ENCODE results near the gene PRKAR1B. TPM values are rescaled to one million over a fixed set of nuclear protein-coding genes. Genes with fewer than 3 reads are reported as not detected.

PRKAR1B gene
- total and polyA plus RNA-seq, 7 donors, result 9.5 to 26.6 (median 11.4) TPM

DNA sequence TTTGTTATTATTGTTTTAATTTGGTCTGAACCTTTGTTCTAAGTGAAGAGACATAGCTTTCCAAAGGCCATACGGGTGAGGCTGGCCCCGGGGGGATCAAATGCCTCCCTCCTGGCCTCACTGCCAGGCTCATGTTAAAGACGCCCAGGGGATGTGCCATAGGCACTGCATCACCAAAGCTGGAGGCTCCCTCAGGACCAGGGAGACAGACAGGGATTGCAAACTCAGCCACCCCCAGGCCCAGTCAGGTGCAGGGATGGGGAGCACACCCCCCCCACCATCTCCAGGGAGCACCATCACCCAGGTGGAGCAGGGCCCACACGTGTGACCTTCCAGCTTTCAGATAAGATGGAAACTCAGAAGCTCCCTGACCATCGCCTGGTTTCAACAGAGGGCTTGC, 96.5 kb downstream of the PRKAR1B start:
- Histone ChIP-seq H3K36me3 (no peaks in the 10 kb centered on the region), H3K27me3 (no peaks in the 10 kb centered on the region), H3K4me1 (no peaks in the 10 kb centered on the region), H3K9me3 (peaks cover 0 to 2% (median 1%) of the 10 kb centered on the region in 4 donors), H3K4me3 (no peak overlapping the region), H3K27ac (no peak overlapping the region)
- 85 to 88% methylated on average over 5 of the region's 5 CpGs for WGBS, 2 donors
- DNase-seq, result no peak
- no peak for TF ChIP-seq EP300 (IDR thresholded peaks at IDR 0.05)
- TF ChIP-seq, protein P1, sequence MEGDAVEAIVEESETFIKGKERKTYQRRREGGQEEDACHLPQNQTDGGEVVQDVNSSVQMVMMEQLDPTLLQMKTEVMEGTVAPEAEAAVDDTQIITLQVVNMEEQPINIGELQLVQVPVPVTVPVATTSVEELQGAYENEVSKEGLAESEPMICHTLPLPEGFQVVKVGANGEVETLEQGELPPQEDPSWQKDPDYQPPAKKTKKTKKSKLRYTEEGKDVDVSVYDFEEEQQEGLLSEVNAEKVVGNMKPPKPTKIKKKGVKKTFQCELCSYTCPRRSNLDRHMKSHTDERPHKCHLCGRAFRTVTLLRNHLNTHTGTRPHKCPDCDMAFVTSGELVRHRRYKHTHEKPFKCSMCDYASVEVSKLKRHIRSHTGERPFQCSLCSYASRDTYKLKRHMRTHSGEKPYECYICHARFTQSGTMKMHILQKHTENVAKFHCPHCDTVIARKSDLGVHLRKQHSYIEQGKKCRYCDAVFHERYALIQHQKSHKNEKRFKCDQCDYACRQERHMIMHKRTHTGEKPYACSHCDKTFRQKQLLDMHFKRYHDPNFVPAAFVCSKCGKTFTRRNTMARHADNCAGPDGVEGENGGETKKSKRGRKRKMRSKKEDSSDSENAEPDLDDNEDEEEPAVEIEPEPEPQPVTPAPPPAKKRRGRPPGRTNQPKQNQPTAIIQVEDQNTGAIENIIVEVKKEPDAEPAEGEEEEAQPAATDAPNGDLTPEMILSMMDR (IDR thresholded peaks at IDR 0.05), result no peak
- no peak for TF ChIP-seq POLR2A (IDR thresholded peaks at IDR 0.05)
- TF ChIP-seq POLR2AphosphoS5 (IDR thresholded peaks at IDR 0.05), result no peak
- intact Hi-C loops (cut with DNase I), result no loop called here

DNA sequence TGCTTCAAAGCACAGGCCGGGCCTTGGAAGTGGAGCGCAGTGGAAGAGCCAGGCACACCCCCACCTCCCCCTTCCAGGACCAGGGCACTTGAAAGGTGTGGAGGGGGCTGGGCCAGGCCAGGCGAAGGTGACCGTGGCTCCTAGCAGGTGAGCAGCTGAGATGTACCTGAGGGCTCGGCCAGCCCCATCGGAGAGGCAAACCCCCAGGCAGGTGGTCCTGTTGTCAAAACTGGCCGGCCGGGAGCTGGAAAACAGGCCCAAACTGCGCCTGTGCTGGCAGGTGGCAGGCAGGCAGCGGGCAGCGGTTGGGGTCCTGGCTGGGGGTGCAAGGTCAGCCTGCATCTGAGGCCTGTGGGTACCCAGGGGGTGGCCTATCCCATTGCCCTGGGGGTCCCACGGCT, 97.0 kb downstream of the PRKAR1B start:
- Histone ChIP-seq H3K4me3 (no peak overlapping the region), H3K36me3 (no peaks in the 10 kb centered on the region), H3K9me3 (peaks cover 0 to 6% (median 5%) of the 10 kb centered on the region in 4 donors), H3K4me1 (no peaks in the 10 kb centered on the region), H3K27me3 (no peaks in the 10 kb centered on the region), H3K27ac (no peak overlapping the region)
- 96% methylated on average over 12 of the region's 12 CpGs for WGBS, 2 donors
- intact Hi-C loops (cut with DNase I), result no loop called here
- TF ChIP-seq POLR2AphosphoS5 (IDR thresholded peaks at IDR 0.05) (no peak), EP300 (IDR thresholded peaks at IDR 0.05) (no peak), POLR2A (IDR thresholded peaks at IDR 0.05) (no peak)
- TF ChIP-seq, protein P1 (IDR thresholded peaks at IDR 0.05), result no peak
- no peak for DNase-seq

DNA sequence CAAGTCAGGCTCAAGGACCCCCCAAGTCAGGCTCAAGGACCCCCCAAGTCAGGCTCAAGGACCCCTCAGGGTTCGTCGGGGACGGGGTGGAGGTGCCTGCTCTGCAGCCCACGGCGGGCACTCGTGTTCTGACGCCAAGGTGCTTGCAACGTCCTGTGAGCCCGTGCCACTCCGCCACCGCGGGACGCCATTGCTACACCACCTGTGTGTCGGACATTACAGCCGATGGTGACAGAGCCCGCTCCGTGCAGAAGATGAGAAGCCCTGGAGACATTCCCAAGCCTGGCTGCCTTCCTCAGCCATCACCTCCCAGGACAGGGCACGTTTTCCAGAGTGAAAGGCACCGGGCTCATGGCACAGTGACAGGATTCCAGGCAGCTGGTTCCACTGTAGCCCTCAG, 98.3 kb downstream of the PRKAR1B start:
- H3K27ac ChIP-seq, result no peak overlapping the region
- intact Hi-C loops (cut with DNase I), result no loop called here
- no peak for DNase-seq
- H3K4me3 ChIP-seq, result no peak overlapping the region
- TF ChIP-seq, protein P1 (IDR thresholded peaks at IDR 0.05), result no peak
- TF ChIP-seq POLR2A (IDR thresholded peaks at IDR 0.05) (no peak), POLR2AphosphoS5 (IDR thresholded peaks at IDR 0.05) (no peak), EP300 (IDR thresholded peaks at IDR 0.05) (no peak)
- no peaks in the 10 kb centered on the region for H3K27me3 ChIP-seq
- no peaks in the 10 kb centered on the region for H3K4me1 ChIP-seq
- WGBS, 2 donors, result 95% methylated on average over 19 of the region's 19 CpGs
- no peaks in the 10 kb centered on the region for H3K36me3 ChIP-seq
- H3K9me3 ChIP-seq, result peaks cover 0 to 8% (median 6%) of the 10 kb centered on the region in 4 donors

DNA sequence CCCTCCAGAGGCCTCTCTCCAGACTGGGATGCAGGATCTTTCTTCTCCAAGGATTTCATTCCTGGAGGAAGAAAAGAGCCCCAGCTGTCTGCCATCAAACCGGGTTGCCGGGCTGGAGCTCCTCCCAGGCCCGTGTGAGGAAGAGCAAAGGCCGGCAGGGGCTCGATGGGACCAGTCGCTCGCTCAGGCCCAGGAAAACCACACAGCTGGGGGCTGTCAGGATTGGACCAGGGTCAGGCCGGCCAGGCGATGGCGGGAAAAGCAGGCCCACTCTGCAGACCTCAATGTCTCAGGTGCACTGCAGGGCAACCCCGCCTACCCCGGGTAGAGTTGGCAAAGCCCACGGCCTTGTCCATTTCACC, 98.7 kb downstream of the PRKAR1B start:
- H3K4me1 ChIP-seq, result no peaks in the 10 kb centered on the region
- no peaks in the 10 kb centered on the region for H3K27me3 ChIP-seq
- DNase-seq, result no peak
- 81 to 83% methylated on average over 13 of the region's 13 CpGs for WGBS, 2 donors
- H3K4me3 ChIP-seq, result no peak overlapping the region
- H3K27ac ChIP-seq, result no peak overlapping the region
- H3K9me3 ChIP-seq, result peaks cover 0 to 8% (median 6%) of the 10 kb centered on the region in 4 donors
- intact Hi-C loops (cut with DNase I), result no loop called here
- TF ChIP-seq POLR2AphosphoS5 (IDR thresholded peaks at IDR 0.05) (no peak), EP300 (IDR thresholded peaks at IDR 0.05) (no peak), POLR2A (IDR thresholded peaks at IDR 0.05) (no peak)
- TF ChIP-seq, protein P1 (IDR thresholded peaks at IDR 0.05), result no peak
- no peaks in the 10 kb centered on the region for H3K36me3 ChIP-seq

Data from sigmoid colon (tissue), 7 donors.